C4-2B (cell line): ENCODE results near the gene SHQ1.

Source experiments
- CTCF ChIP-seq: fragments of 450-650 bp; conservative IDR thresholded peaks from 2 replicates; pipeline ENCODE4 v1.5.1; 2017; ENCODE audit warnings: mild to moderate bottlenecking
- ZFX ChIP-seq: fragments of 450-650 bp; IDR thresholded peaks from 2 replicates; pipeline ENCODE4 v1.6.1; 2017

GRCh38 chr3:72786668-72787067 is 61.6 kb downstream of the SHQ1 start:
- TF ChIP-seq CTCF (no peak), ZFX (no peak)
